ENCODE data around the gene GMDS. TPM values are rescaled to one million over a fixed set of nuclear protein-coding genes. Genes with fewer than 3 reads are reported as not detected.

The GMDS gene
- total RNA-seq, 1 donor from 2014 or later = 6.2 TPM

- no peak for DNase-seq (ENCODE audit: low read depth in 2 of 2)
Measured at GRCh38 chr6:1577146-1577680, 668.2 kb downstream of the GMDS start.

- no peak for DNase-seq (ENCODE audit: low read depth in 2 of 2)
Measured at GRCh38 chr6:1576711-1577110, 668.7 kb downstream of the GMDS start.

- DNase-seq (ENCODE audit: low read depth in 2 of 2) = no peak
Measured at GRCh38 chr6:1576166-1576565, 669.2 kb downstream of the GMDS start.

DNA sequence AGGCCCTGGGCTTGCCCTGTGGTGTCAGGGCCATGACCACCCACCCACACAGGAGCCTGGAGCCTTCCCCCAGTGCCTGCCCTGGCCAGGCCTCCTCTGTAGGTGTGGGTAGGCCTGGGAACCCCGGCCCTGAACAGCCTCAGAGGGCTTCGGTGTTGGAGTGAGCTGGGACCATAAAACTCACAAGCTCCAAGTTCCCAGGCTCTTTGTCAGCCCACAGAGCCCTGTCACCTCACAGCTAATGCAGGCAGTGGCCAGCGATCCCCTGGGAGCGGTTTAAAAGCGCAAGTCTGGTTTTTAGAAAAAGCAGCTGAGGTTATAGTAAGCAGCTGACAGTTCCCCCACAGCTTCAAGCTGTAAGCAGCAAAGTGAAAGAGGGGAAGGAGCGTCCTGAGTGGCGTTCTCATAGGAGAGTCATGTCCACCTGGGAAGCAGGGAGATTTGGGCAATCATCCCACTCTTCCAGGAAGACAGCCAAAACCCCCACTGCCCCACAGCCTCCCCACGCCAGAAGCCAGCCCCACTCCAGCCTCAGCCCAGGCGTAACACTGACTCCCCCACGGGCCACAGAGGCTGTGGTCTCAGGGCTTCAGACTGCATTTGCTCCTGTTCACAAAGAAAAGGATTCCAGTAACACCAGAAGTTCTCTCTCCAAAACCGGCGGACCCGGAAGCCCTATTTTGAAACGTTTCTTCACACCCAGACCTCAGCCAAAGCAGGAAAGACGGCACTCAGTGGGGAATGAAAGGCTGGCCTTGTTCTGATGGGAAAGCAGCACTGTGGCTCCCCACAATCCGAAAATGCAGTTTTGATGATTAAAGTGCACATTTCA is 670.0 kb downstream of the GMDS start:
- DNase-seq (ENCODE audit: low read depth in 2 of 2) = no peak

- no peak for DNase-seq (ENCODE audit: low read depth in 2 of 2)
Measured at GRCh38 chr6:1574890-1575209, 670.6 kb downstream of the GMDS start.

- no peak for DNase-seq (ENCODE audit: low read depth in 2 of 2)
Measured at GRCh38 chr6:1574083-1574761, 671.2 kb downstream of the GMDS start.

Measured in dermis microvascular lymphatic vessel endothelial cell (primary cell).